GM10266 (cell line): ENCODE results near the gene LAMB1.
A peak's percentile ranks its signal among the peaks of the same experiment; 100 is the strongest.

Source experiments
- DNase-seq: peaks from one replicate; pipeline ENCODE4 v3.0.0; 2012; ENCODE audit errors: extremely low spot score
- CTCF ChIP-seq: IDR thresholded peaks from 2 replicates; pipeline ENCODE4 v1.5.1; 2012; ENCODE audit warnings: mild to moderate bottlenecking, low read depth; ENCODE audit not compliant: control insufficient read depth, insufficient read depth; ENCODE audit errors: missing control alignments

LAMB1 gene

GRCh38 chr7:107884066-107884818, 118.7 kb downstream of the LAMB1 start:
- DNase-seq, result no peak
- no peak for TF ChIP-seq CTCF

DNA sequence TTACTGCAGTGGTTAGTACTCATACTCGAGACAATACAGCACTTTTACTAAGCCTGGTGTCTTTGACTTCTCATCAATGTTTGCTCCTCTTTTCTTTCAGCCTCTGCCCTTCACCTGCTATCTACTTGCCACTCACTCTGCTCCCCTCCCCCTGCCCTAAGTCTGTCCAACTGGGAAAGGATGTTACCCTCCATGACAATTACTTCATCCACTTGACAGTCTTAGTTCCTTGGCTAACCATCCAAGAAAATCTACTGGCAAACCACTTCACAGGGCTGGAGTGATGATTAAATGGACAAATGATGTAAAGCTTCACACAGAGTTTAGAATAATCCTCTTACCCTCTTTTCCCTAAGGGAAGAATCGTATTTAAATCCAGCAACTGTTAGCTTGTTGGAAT, 120.2 kb downstream of the LAMB1 start:
- no peak for TF ChIP-seq CTCF
- DNase-seq, result no peak

- TF ChIP-seq CTCF, result peak; percentile 72
- DNase-seq, result peak; percentile 44
Measured at GRCh38 chr7:107879400-107880035, 123.4 kb downstream of the LAMB1 start.

DNA sequence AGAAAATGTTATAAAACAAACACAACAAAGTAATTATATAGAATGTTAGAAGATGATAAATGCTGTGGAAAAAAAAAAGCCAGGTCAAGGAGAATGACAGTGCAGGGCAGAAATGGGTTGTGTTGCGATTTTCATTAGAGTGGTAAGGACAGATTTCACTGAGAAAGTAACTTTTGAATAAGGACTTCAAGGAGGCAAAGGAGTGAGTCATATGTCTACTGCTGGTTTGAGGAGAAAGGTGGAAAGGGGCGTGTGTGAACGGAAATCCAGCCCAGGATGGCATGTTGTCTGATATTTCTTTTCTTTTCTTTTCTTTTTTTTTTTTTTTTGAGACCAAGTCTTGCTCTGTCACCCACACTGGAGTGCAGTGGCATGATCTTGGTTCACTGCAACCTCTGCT, 124.3 kb downstream of the LAMB1 start:
- DNase-seq, result no peak
- no peak for TF ChIP-seq CTCF

DNA sequence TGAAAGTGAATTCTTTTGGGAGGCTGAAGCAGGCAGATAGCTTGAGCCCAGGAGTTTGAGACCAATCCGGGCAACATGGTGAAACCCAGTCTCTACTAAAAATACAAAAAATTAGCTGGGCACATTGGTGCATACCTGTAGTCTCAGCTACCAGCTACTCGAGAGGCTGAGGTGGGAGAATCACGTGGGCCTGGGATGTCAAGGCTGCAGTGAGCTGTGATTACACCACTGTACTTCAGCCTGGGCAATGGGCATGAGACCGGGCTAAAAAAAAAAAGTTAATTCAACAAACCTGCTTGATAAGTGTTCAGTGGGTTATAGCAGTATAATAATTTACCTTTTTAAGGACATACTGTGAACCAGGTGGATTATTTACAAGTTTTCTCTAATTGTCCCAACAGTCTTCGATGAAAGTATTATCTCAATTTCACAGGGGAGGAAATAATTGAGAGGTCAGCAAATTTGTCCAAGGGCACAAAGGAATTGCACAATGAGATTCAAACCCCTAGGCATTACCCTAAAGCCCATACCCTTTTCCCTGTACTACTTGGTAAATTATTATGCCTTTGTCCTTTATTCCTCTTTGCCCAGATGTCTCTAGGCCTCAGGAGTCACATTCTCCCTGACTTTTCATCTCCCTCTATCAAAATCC, 125.1 kb downstream of the LAMB1 start:
- DNase-seq, result no peak
- TF ChIP-seq CTCF, result no peak

- DNase-seq, result no peak
- no peak for TF ChIP-seq CTCF
Measured at GRCh38 chr7:107876916-107877315, 126.0 kb downstream of the LAMB1 start.
